NB4 (cell line): ENCODE results near the gene ZNF227.
"Not testable (repeated sequence)": the region's sequence is repeated elsewhere in the genome, so short reads cannot be mapped to it uniquely, and the experiment has no call there.

ENCODE experiments used
- MAX ChIP-seq: IDR thresholded peaks from 2 replicates; pipeline ENCODE4 v1.6.1; 2011; ENCODE audit warnings: low read depth, low read length
- MYC ChIP-seq: IDR thresholded peaks from 2 replicates; pipeline ENCODE4 v1.6.1; 2011; ENCODE audit warnings: low read depth, low read length
- POLR2A ChIP-seq: IDR thresholded peaks from 2 replicates; pipeline ENCODE4 v1.6.1; 2011; ENCODE audit warnings: mild to moderate bottlenecking; ENCODE audit not compliant: insufficient read length; ENCODE audit errors: extremely low read depth
- TF ChIP-seq, protein P1 (sequence below): IDR thresholded peaks from one replicate; pipeline ENCODE4 v1.5.1; 2012; ENCODE audit warnings: low read depth, low read length

GRCh38 chr19:44220761-44221160 is 8.4 kb downstream of the ZNF227 start:
- TF ChIP-seq, protein P1, sequence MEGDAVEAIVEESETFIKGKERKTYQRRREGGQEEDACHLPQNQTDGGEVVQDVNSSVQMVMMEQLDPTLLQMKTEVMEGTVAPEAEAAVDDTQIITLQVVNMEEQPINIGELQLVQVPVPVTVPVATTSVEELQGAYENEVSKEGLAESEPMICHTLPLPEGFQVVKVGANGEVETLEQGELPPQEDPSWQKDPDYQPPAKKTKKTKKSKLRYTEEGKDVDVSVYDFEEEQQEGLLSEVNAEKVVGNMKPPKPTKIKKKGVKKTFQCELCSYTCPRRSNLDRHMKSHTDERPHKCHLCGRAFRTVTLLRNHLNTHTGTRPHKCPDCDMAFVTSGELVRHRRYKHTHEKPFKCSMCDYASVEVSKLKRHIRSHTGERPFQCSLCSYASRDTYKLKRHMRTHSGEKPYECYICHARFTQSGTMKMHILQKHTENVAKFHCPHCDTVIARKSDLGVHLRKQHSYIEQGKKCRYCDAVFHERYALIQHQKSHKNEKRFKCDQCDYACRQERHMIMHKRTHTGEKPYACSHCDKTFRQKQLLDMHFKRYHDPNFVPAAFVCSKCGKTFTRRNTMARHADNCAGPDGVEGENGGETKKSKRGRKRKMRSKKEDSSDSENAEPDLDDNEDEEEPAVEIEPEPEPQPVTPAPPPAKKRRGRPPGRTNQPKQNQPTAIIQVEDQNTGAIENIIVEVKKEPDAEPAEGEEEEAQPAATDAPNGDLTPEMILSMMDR: not testable (repeated sequence)
- not testable (repeated sequence) for TF ChIP-seq POLR2A, MYC, MAX
